Measurements from ENCODE around the gene ATXN1L.
"Not testable (repeated sequence)": the region's sequence is repeated elsewhere in the genome, so short reads cannot be mapped to it uniquely, and the experiment has no call there.

ATXN1L gene

DNA sequence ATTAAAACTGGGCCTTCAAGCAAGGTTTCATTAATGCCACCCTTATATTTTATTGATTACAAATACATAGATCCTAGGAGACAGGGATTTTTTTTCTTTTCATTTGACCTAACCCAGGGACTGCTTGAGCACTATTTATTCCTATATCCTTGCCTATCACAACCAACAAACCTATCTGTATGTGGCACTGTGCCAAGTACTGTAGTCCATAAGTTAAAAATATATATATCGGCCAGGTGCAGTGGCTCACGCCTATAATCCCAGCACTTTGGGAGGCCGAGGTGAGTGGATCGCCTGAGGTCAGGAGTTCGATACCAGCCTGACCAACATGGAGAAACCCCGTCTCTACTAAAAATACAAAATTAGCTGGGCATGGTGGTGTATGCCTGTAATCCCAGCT is 21.4 kb downstream of the ATXN1L start:
- DNase-seq (ENCODE audit: low spot score in 2 of 2); H3K4me3 Mint-ChIP-seq; ATAC-seq; H3K9me3 Mint-ChIP-seq; H3K27ac Mint-ChIP-seq: not testable (repeated sequence)
- H3K36me3 Mint-ChIP-seq: peaks cover 38% of the 10 kb centered on the region
- H3K4me1 Mint-ChIP-seq: peaks cover 20% of the 10 kb centered on the region

DNA sequence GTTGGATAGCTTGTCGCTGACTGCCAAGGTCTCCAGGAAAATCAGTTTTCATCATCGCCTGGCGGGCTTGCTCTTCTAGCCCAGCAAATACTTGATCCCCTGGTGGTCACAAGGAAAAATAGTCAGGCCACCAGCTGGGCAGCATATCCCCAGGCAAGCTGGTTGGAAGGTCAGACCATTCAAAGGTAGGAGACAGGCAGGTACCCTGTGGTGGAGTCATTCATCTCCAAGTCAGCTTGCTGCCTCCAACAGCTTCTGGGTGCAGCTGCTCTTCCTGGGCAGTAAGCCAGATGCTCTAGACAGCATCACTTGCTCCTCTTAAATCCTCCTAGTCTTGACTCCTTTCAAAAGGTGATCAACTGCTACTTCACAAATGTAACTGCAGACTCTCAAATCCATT is 22.2 kb downstream of the ATXN1L start:
- peaks cover 31% of the 10 kb centered on the region for H3K36me3 Mint-ChIP-seq
- ATAC-seq (no peak), DNase-seq (ENCODE audit: low spot score in 2 of 2) (no peak)
- no peaks in the 10 kb centered on the region for H3K9me3 Mint-ChIP-seq
- H3K4me1 Mint-ChIP-seq: peaks cover 20% of the 10 kb centered on the region
- H3K4me3 Mint-ChIP-seq: no peak overlapping the region
- no peak overlapping the region for H3K27ac Mint-ChIP-seq

DNA sequence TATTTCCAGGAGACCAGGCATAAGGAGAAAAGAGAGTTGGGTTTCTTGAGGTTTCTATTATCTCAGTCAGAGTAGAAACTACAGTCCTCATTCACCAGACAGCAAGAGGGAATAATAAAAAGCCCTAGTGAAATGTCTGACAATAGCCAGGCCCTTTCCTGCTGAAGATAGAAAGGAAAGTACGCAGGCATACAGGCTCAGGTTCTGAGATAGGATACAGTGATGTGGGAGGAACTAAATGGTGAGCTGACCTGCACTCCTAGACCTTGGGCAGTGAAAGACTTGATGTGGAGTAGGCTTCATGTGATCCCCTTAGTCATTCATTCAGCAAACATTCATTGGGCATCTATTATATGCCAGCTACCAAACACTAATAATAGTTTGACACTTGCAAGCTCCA is 23.3 kb downstream of the ATXN1L start:
- no peak for ATAC-seq
- Mint-ChIP-seq H3K4me3 (no peak overlapping the region), H3K27ac (no peak overlapping the region), H3K4me1 (peaks cover 20% of the 10 kb centered on the region), H3K36me3 (peaks cover 23% of the 10 kb centered on the region), H3K9me3 (no peaks in the 10 kb centered on the region)
- no peak for DNase-seq (ENCODE audit: low spot score in 2 of 2)

DNA sequence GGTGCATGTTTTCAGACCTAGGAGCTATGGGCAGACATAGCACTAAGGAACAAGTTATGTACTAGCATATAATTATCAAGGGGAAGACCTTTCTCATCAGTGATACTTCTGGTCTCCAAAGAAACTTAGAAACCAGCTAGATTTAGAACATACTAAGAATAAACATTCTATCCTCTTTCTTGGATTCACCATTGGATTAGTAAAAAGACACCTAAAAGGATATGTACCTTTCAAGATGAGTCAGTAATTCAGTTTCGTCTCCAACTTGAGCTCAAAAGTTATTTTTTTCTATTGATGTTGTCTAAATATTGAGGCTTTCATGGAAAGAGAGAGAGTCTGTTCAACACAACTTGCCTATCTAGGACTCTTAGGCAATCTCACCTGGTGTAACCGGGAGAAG is 25.0 kb downstream of the ATXN1L start:
- no peak overlapping the region for H3K27ac Mint-ChIP-seq
- H3K36me3 Mint-ChIP-seq: peaks cover 34% of the 10 kb centered on the region
- peaks cover 5% of the 10 kb centered on the region for H3K4me1 Mint-ChIP-seq
- H3K9me3 Mint-ChIP-seq: no peaks in the 10 kb centered on the region
- no peak overlapping the region for H3K4me3 Mint-ChIP-seq
- ATAC-seq (peak; percentile 32), DNase-seq (ENCODE audit: low spot score in 2 of 2) (no peak)

DNA sequence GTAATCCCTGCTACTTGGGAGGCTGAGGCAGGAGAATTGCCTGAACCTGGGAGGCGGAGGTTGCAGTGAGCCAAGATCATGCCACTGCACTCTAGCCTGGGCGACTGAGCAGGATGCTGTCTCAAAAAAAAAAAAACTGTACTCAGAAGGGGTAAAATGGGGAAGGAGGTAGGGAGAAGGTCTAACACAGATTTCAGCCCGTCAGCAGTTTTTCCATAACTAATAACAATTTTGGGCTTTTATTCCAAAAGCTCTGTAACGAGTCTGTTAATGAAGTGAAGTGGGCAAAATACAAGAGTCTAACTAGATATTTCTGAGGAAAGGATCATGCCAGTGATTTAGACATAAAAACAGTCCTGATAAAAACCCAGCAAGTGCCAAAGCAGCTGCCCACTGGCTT is 27.4 kb downstream of the ATXN1L start:
- no peak overlapping the region for H3K27ac Mint-ChIP-seq
- no peak for ATAC-seq

DNA sequence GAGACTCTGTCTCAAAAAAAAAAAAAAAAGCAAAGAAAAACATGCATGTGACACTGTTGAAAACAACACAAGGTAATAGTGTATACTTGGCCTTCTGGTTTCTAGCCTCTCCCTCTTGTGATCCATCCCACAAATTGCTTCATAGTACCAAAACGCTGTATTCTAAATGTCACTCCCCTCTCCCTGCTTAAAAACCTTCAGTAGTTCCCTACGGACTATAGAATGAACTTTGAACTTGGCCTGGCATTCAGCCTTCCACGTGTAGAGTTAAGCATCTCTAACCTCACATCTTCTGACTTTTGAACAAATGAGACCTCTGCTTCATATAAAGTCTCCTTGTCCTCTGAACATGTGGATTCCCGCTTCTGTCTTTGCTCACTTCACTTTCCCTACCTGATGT is 33.1 kb downstream of the ATXN1L start:
- DNase-seq (ENCODE audit: low spot score in 2 of 2) (no peak), ATAC-seq (no peak)
- no peak overlapping the region for H3K27ac Mint-ChIP-seq
- H3K36me3 Mint-ChIP-seq: peaks cover 45% of the 10 kb centered on the region
- no peak overlapping the region for H3K4me3 Mint-ChIP-seq
- peaks cover 14% of the 10 kb centered on the region for H3K4me1 Mint-ChIP-seq
- no peaks in the 10 kb centered on the region for H3K9me3 Mint-ChIP-seq

More for the DNA sequence above, 27.4 kb downstream of the ATXN1L start:
- H3K9me3 Mint-ChIP-seq: no peaks in the 10 kb centered on the region
- H3K36me3 Mint-ChIP-seq: peaks cover 51% of the 10 kb centered on the region
- H3K4me3 Mint-ChIP-seq: no peak overlapping the region
- peaks cover 5% of the 10 kb centered on the region for H3K4me1 Mint-ChIP-seq
- DNase-seq (ENCODE audit: low spot score in 2 of 2): no peak

DNA sequence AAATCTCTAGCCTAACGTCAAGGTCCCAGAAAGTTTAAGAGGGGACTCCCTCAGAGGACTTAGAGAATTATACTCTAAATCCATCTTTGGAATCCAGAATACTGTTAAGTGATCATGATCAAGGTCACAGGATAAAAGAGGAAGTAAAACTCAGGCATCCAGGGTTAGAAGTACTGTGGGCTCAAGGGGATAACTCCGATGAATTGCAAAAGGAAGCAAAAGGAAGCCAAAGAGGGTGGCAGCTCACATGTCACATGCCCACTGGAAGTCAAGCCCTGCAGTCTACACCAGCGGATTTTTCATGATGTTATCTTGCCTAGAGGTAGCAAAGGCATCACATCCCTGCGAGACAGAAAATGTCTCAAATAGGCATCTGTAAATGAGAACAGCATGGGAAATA is 34.4 kb downstream of the ATXN1L start:
- no peak for ATAC-seq
- Mint-ChIP-seq H3K9me3 (no peaks in the 10 kb centered on the region), H3K4me3 (no peak overlapping the region), H3K27ac (no peak overlapping the region), H3K36me3 (peaks cover 47% of the 10 kb centered on the region), H3K4me1 (peaks cover 24% of the 10 kb centered on the region)
- no peak for DNase-seq (ENCODE audit: low spot score in 2 of 2)

DNA sequence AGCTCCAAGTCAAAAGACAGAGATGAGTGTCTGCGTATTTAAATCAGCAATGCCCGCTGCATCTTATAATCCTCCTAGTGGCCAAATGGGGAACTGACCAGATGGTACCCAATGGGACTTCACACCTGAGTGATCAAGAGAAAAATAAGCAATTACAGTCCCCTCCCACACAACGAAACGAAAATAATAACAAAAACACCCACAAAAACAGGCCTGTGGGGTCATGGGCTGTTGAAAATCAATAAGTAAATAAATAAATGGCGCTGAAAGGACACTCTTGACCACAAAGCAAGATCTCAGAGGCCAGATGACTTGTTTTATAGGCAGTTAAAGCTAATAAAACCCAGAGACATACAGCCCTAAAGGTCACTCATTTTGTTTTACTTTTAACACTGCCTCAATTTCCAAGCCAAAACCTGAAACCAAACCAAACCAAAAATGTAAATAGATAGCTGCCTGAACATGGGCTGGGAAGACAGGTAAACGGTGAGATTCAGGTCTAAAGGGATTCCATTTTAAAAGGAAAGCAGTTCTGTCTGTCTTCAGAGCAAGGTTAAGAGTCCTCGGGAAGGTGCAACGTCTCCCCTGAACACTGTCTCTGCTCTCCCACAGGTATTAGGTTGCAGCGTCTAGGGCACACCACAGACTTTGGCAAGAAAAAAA is 36.9 kb downstream of the ATXN1L start:
- ATAC-seq: peak; percentile 74
- no peaks in the 10 kb centered on the region for H3K9me3 Mint-ChIP-seq
- H3K36me3 Mint-ChIP-seq: peaks cover 27% of the 10 kb centered on the region
- peak overlapping the region; percentile 99 for H3K4me3 Mint-ChIP-seq
- peak overlapping the region; percentile 77 for H3K27ac Mint-ChIP-seq
- DNase-seq (ENCODE audit: low spot score in 2 of 2): peak; percentile 82 to 91
- peaks cover 28% of the 10 kb centered on the region for H3K4me1 Mint-ChIP-seq

DNA sequence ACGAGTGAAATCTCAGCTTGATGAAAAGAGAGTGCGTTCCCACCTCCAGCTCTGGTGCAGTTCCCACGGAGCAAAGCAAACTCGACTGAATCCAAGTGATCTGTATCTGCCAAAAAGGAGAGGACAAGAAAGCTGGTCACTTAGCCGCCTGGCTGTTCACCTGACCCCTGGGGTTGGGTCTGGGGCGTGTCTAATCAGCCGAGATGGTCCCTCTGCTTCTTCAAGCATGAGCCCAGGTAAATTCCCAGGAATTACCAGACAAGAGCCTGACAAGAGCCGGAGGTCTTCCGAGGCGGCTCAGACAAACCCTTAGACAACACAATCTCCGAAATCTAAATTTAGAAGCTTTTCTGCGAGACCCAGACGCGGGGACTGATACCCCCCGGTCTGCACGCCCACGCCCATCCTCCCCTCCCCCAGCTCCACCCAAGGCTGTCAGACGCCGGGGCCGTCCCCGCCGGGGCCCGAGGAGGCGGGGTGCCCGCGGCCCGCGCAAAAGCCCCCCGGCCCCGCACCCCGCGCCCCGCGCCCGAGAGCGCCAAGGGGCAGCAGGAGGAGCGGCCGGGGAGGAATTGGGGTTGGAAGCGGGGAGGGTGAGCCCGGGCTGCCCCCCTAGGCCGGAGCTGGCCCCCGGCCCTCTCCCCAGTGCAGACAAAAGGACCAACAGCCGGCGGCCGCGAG is 37.5 kb downstream of the ATXN1L start:
- DNase-seq (ENCODE audit: low spot score in 2 of 2) (peak; percentile 38 to 79), ATAC-seq (peak; percentile 52)
- H3K9me3 Mint-ChIP-seq: no peaks in the 10 kb centered on the region
- H3K36me3 Mint-ChIP-seq: peaks cover 23% of the 10 kb centered on the region
- H3K4me1 Mint-ChIP-seq: peaks cover 28% of the 10 kb centered on the region
- H3K4me3 Mint-ChIP-seq: peak overlapping the region; percentile 99
- peak overlapping the region; percentile 77 for H3K27ac Mint-ChIP-seq

DNA sequence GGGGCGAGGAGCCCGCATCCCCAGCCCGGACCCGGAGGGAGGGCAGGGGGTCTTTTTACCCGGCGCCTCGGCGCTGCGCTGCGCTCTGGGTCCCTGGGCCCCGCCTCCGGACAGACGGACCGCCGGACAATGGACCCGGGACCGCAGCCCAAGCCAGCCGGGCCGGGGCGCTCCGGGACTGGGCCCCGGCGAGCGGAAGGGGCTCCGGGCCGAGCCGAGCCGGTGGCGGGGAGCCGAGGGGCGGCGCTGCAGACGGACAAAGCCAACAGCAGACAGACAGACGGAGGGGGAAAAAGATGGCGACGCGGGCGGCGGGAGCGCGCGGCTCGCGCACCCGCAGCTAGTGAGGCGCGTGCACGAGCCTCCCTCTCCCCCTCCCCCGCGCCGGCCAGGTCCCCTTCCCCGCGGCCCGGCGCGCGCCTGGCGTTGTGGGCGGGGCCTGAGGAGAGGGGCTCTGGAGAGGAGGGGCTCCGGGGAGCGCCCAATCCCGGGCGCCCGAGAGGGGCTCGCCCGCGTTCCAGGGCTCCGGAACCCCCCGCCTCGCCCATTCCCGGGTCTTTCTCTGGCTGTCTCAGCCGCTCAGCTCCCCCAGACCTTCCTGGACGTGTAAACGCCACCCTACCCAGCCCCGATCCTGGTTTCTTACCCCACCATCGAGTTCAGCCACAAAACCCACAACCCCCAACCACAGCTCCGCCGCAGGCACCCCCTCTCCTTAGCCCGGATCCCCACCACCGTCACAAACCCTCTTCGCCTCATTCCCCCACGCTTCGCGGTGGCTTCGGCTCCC is 38.3 kb downstream of the ATXN1L start, which contains the start of gene ZNF821:
Gene ZNF821, minus strand, starts transcription at position 334 of the 790 bp plus-strand sequence. CDS start 4,236 bp downstream, outside the sequence.
- Mint-ChIP-seq H3K4me1 (peaks cover 28% of the 10 kb centered on the region), H3K27ac (peak within 1 kb of the TSS; percentile 97), H3K36me3 (peaks cover 20% of the 10 kb centered on the region), H3K4me3 (peak within 1 kb of the TSS; percentile 99), H3K9me3 (no peaks in the 10 kb centered on the region)
- peak; percentile 67 to 86 for DNase-seq (ENCODE audit: low spot score in 2 of 2)
- ATAC-seq: peak; percentile 77

DNA sequence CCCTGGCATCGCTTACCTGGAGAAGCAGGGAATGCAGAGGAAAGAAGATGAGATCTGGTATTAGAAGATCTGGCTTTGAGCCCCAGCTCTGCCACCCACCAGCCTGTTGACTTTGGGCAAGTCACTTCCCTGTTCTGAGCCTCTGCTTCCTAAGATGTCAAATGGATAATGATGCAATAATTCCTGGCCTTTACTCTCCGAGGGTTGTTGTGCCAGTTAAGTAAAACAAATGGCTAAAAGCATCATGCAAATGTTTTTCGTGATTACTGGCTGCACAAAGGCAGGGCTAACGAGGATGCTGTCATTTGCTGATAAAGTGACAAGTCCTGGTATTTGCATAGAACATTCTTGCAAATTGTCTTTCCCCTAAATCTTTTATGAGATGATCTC is 39.5 kb downstream of the ATXN1L start:
- peaks cover 15% of the 10 kb centered on the region for H3K36me3 Mint-ChIP-seq
- peak overlapping the region; percentile 99 for H3K4me3 Mint-ChIP-seq
- no peaks in the 10 kb centered on the region for H3K9me3 Mint-ChIP-seq
- DNase-seq (ENCODE audit: low spot score in 2 of 2) (no peak), ATAC-seq (no peak)
- H3K4me1 Mint-ChIP-seq: peaks cover 24% of the 10 kb centered on the region
- peak overlapping the region; percentile 97 for H3K27ac Mint-ChIP-seq

DNA sequence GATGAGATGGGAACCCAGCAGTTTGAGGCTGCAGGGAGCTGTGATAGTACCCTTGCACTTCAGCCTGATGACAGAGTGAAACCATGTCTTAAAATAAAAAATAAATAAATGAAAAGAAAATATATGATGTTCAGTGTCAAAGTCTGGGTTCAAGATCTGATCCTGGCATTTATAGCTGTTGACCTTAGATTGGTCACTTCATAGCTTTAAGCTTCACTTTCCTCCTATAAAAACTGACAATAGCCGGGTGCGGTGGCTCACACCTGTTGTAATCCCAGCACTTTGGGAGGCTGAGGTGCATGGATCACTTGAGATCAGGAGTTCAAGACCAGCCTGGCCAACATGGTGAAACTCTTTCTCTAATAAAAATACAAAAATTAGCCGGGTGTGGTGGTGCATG is 43.4 kb downstream of the ATXN1L start:
- Mint-ChIP-seq H3K4me3 (no peak overlapping the region), H3K27ac (no peak overlapping the region), H3K4me1 (peaks cover 14% of the 10 kb centered on the region), H3K9me3 (no peaks in the 10 kb centered on the region), H3K36me3 (peaks cover 10% of the 10 kb centered on the region)
- DNase-seq (ENCODE audit: low spot score in 2 of 2) (no peak), ATAC-seq (no peak)

DNA sequence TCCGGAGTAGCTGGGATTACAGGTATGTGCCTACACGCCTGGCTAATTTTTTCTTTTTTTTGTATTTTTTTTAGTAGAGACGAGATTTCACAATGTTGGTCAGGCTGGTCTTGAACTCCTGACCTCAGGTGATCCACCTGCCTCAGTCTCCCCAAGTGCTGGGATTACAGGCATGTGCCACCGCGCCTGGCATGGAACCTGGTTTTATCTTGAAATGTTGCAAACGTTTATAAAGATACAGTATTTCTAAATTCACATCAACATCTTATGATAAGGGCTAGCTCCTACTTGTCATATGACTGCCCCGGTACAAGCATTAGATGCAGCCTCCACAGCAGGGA is 48.1 kb downstream of the ATXN1L start:
- Mint-ChIP-seq H3K36me3 (peaks cover 37% of the 10 kb centered on the region), H3K4me1 (peaks cover 11% of the 10 kb centered on the region), H3K4me3 (peak overlapping the region; percentile 92), H3K9me3 (no peaks in the 10 kb centered on the region), H3K27ac (peak overlapping the region; percentile 96)
- DNase-seq (ENCODE audit: low spot score in 2 of 2) (no peak), ATAC-seq (no peak)

DNA sequence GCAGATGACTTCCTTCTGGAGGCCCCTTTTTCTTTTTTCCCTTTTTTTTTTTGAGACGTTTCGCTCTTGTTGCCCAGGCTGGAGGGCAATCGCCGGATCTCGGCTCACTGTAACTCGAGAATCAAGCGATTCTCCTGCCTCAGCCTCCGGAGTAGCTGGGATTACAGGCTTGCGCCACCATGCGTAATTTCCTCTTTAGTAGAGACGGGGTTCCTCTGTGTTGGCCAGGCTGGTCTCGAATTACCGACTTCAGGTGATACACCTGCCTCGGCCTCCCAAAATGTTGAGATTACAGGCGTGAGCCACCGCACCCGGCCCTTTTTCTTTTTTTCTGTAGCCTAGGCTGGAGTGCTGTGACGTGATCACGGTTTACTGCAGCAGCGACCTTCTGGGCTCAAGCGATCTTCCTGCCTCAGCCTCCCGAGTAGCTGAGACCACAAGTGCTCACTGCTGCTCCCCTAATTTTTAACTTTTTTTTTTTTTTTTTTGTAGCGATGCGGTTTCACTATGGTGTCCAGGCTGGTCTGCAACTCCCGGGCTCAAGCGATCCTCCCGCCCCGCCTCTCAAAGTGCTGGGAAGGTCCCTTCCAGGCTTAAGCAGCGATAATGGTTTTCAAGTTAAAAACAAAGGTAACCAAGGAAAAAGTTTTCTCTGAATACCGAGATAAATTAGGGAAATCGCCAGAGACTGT is 48.6 kb downstream of the ATXN1L start:
- peaks cover 14% of the 10 kb centered on the region for H3K4me1 Mint-ChIP-seq
- ATAC-seq (peak; percentile 4), DNase-seq (ENCODE audit: low spot score in 2 of 2) (peak; percentile 6 to 63)
- H3K9me3 Mint-ChIP-seq: no peaks in the 10 kb centered on the region
- H3K36me3 Mint-ChIP-seq: peaks cover 42% of the 10 kb centered on the region
- peak overlapping the region; percentile 96 for H3K27ac Mint-ChIP-seq
- peak overlapping the region; percentile 92 for H3K4me3 Mint-ChIP-seq
